Measurements from ENCODE around the gene MAP3K3.

MAP3K3 gene

GRCh38 chr17:63694229-63694949 lies 72.2 kb downstream of the MAP3K3 start:
- no peaks in the 10 kb centered on the region for H3K27me3 ChIP-seq (ENCODE audit: insufficient read depth, low read length, poor library complexity)
- peaks cover 91% of the 10 kb centered on the region for H3K36me3 ChIP-seq (ENCODE audit: insufficient read depth, low read length)
- H3K79me2 ChIP-seq (ENCODE audit: insufficient read depth, low read length) = peaks cover 12% of the 10 kb centered on the region
- peaks cover 20% of the 10 kb centered on the region for H3K4me1 ChIP-seq (ENCODE audit: insufficient read depth, low read length)
- H4K20me1 ChIP-seq (ENCODE audit: insufficient read depth, low read length) = peaks cover 32% of the 10 kb centered on the region
- DNase-seq (peak; percentile 28), ATAC-seq (ENCODE audit: insufficient read depth, low read depth) (no peak)
- TF ChIP-seq CTCF (IDR thresholded peaks at IDR 0.05; ENCODE audit: borderline replicate concordance, extremely low read depth, low read length, poor library complexity, severe bottlenecking) (no peak), EZH2 (IDR thresholded peaks at IDR 0.05; ENCODE audit: borderline replicate concordance, low read depth, low read length, severe bottlenecking) (no peak)
- no peak overlapping the region for H3K4me3 ChIP-seq (ENCODE audit: low read depth in 1 of 2, low read length in 2 of 2)
- H3K4me2 ChIP-seq (ENCODE audit: insufficient read depth, low read length) = no peak overlapping the region
- no peak overlapping the region for H3K9ac ChIP-seq (ENCODE audit: low read depth, low read length)
- H3K9me3 ChIP-seq (ENCODE audit: insufficient read depth, low read length, severe bottlenecking) = no peaks in the 10 kb centered on the region
- no peak overlapping the region for H2AFZ ChIP-seq (ENCODE audit: low read depth, low read length)
- H3K27ac ChIP-seq (ENCODE audit: low read length) = no peak overlapping the region

- H3K27me3 ChIP-seq (ENCODE audit: insufficient read depth, low read length, poor library complexity) = no peaks in the 10 kb centered on the region
- ATAC-seq (ENCODE audit: insufficient read depth, low read depth) = no peak
Measured at GRCh38 chr17:63694950-63695773, 72.9 kb downstream of the MAP3K3 start.

GRCh38 chr17:63695889-63696288 lies 73.7 kb downstream of the MAP3K3 start:
- H3K36me3 ChIP-seq (ENCODE audit: insufficient read depth, low read length) = peaks cover 76% of the 10 kb centered on the region
- H3K9me3 ChIP-seq (ENCODE audit: insufficient read depth, low read length, severe bottlenecking) = no peaks in the 10 kb centered on the region
- peaks cover 26% of the 10 kb centered on the region for H3K4me1 ChIP-seq (ENCODE audit: insufficient read depth, low read length)
- TF ChIP-seq EZH2 (IDR thresholded peaks at IDR 0.05; ENCODE audit: borderline replicate concordance, low read depth, low read length, severe bottlenecking) = no peak
- no peak for TF ChIP-seq CTCF (IDR thresholded peaks at IDR 0.05; ENCODE audit: borderline replicate concordance, extremely low read depth, low read length, poor library complexity, severe bottlenecking)
- no peak overlapping the region for H3K9ac ChIP-seq (ENCODE audit: low read depth, low read length)
- H3K79me2 ChIP-seq (ENCODE audit: insufficient read depth, low read length) = peaks cover 12% of the 10 kb centered on the region
- H2AFZ ChIP-seq (ENCODE audit: low read depth, low read length) = no peak overlapping the region
- no peak for DNase-seq
- H4K20me1 ChIP-seq (ENCODE audit: insufficient read depth, low read length) = peaks cover 32% of the 10 kb centered on the region
- H3K27ac ChIP-seq (ENCODE audit: low read length) = no peak overlapping the region
- ATAC-seq (ENCODE audit: insufficient read depth, low read depth) = no peak
- no peaks in the 10 kb centered on the region for H3K27me3 ChIP-seq (ENCODE audit: insufficient read depth, low read length, poor library complexity)
- no peak overlapping the region for H3K4me2 ChIP-seq (ENCODE audit: insufficient read depth, low read length)
- no peak overlapping the region for H3K4me3 ChIP-seq (ENCODE audit: low read depth in 1 of 2, low read length in 2 of 2)

More at GRCh38 chr17:63694950-63695773, 72.9 kb downstream of the MAP3K3 start:
- H3K27ac ChIP-seq (ENCODE audit: low read length) = 0 out of 2 replicates have a peak overlapping the region, but pooled peaks have one; percentile 17
- no peak overlapping the region for H3K9ac ChIP-seq (ENCODE audit: low read depth, low read length)
- peaks cover 12% of the 10 kb centered on the region for H3K79me2 ChIP-seq (ENCODE audit: insufficient read depth, low read length)
- H3K4me1 ChIP-seq (ENCODE audit: insufficient read depth, low read length) = peaks cover 21% of the 10 kb centered on the region
- no peak overlapping the region for H3K4me3 ChIP-seq (ENCODE audit: low read depth in 1 of 2, low read length in 2 of 2)
- no peak for DNase-seq
- H3K36me3 ChIP-seq (ENCODE audit: insufficient read depth, low read length) = peaks cover 83% of the 10 kb centered on the region
- H3K4me2 ChIP-seq (ENCODE audit: insufficient read depth, low read length) = no peak overlapping the region
- H2AFZ ChIP-seq (ENCODE audit: low read depth, low read length) = no peak overlapping the region
- TF ChIP-seq CTCF (IDR thresholded peaks at IDR 0.05; ENCODE audit: borderline replicate concordance, extremely low read depth, low read length, poor library complexity, severe bottlenecking) (no peak), EZH2 (IDR thresholded peaks at IDR 0.05; ENCODE audit: borderline replicate concordance, low read depth, low read length, severe bottlenecking) (no peak)
- H4K20me1 ChIP-seq (ENCODE audit: insufficient read depth, low read length) = peaks cover 32% of the 10 kb centered on the region
- no peaks in the 10 kb centered on the region for H3K9me3 ChIP-seq (ENCODE audit: insufficient read depth, low read length, severe bottlenecking)

Data from DND-41 (cell line).